ENCODE measurements around the gene KMT2C. TPM values are rescaled to one million over a fixed set of nuclear protein-coding genes. Genes with fewer than 3 reads are reported as not detected.

KMT2C gene
- total and polyA plus RNA-seq, 2 of the 13 experiments (the other 11 are each of a cell fraction or from before 2014, with no cell fraction given), result 7.1 to 14.4 TPM

- no peak for TF ChIP-seq ZNF609 (CRISPR knock-in tag; IDR thresholded peaks at IDR 0.05; ENCODE audit: borderline replicate concordance)
- no peak for TF ChIP-seq CBX5 (CRISPR knock-in tag; IDR thresholded peaks at IDR 0.05; ENCODE audit: borderline replicate concordance)
- TF ChIP-seq ZNF318 (CRISPR knock-in tag; IDR thresholded peaks at IDR 0.05), result no peak
- TF ChIP-seq ZNF770 (CRISPR knock-in tag; IDR thresholded peaks at IDR 0.05), result no peak
- no peak for TF ChIP-seq ZNF136 (CRISPR knock-in tag; IDR thresholded peaks at IDR 0.05; ENCODE audit: low read depth)
- no peak for TF ChIP-seq ZNF781 (CRISPR knock-in tag; IDR thresholded peaks at IDR 0.05; ENCODE audit: borderline replicate concordance, not compliant biosample characterization)
- TF ChIP-seq POLR2G (IDR thresholded peaks at IDR 0.05; ENCODE audit: low read depth, low read length), result peak; percentile 48; the same call in 1 of the 2 replicates
- TF ChIP-seq RCOR2 (CRISPR knock-in tag; IDR thresholded peaks at IDR 0.05), result no peak
- no peak for TF ChIP-seq HCFC1 (IDR thresholded peaks at IDR 0.05; ENCODE audit: low read depth, low read length)
- no peak for TF ChIP-seq PHF20 (CRISPR knock-in tag; IDR thresholded peaks at IDR 0.05)
- no peak for TF ChIP-seq NFE2L1 (CRISPR knock-in tag; IDR thresholded peaks at IDR 0.05; ENCODE audit: borderline replicate concordance)
Observed at GRCh38 chr7:152462995-152463708, 27.3 kb upstream of the KMT2C start (continued).
